ENCODE measurements around the gene MAST2. TPM values are rescaled to one million over a fixed set of nuclear protein-coding genes. Genes with fewer than 3 reads are reported as not detected.

MAST2 gene
- total RNA-seq, 4 donors from 2014 or later = 31.1 to 76.9 (median 73.4) TPM

DNA sequence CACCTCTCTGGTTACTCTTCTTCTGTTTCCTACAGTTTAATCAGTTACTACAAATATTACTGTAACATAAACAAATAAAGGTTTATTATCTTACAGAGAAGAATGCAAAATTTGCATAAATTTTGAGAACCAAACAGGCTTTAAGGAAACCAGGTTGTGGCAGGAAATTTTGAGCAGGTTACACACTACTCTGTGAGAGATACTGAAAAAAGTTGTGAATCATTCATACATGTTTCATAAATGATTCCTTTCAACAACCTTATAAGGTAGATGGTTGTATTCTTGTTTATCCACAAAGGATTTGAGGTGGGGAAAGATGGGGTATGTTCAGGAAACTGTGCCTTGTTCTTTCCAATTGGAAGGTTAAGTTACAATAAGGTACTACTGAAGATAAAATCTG lies 58.6 kb downstream of the MAST2 start:
- no peak for ATAC-seq
- TF ChIP-seq POLR2AphosphoS5 (IDR thresholded peaks at IDR 0.05) (no peak), EP300 (IDR thresholded peaks at IDR 0.05) (no peak), POLR2A (IDR thresholded peaks at IDR 0.05) (no peak)
- TF ChIP-seq, protein P1, sequence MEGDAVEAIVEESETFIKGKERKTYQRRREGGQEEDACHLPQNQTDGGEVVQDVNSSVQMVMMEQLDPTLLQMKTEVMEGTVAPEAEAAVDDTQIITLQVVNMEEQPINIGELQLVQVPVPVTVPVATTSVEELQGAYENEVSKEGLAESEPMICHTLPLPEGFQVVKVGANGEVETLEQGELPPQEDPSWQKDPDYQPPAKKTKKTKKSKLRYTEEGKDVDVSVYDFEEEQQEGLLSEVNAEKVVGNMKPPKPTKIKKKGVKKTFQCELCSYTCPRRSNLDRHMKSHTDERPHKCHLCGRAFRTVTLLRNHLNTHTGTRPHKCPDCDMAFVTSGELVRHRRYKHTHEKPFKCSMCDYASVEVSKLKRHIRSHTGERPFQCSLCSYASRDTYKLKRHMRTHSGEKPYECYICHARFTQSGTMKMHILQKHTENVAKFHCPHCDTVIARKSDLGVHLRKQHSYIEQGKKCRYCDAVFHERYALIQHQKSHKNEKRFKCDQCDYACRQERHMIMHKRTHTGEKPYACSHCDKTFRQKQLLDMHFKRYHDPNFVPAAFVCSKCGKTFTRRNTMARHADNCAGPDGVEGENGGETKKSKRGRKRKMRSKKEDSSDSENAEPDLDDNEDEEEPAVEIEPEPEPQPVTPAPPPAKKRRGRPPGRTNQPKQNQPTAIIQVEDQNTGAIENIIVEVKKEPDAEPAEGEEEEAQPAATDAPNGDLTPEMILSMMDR (IDR thresholded peaks at IDR 0.05) = no peak
- Histone ChIP-seq H3K36me3 (no peaks in the 10 kb centered on the region), H3K9me3 (no peaks in the 10 kb centered on the region), H3K27me3 (no peaks in the 10 kb centered on the region), H3K4me3 (no peak overlapping the region), H3K4me1 (peaks cover 0 to 25% (median 11%) of the 10 kb centered on the region in 3 donors), H3K27ac (no peak overlapping the region)

DNA sequence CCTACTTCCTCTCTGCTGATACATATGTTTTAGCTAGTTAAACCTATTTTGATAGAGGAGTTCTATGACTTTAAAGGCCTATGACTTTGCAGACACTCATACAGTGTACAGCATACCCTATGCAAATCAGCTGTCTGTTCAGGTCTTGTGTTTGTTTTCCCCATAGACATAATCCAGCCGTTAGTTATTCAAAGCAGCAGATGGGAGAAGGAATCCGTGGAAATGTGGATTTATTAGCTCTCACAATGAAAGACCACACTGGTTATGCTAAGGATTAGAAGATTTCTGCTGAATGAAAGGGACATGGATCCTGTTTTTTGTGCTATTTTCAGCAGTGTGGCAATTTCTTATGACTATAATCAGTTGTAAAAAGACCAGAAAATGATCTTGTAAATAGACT lies 59.8 kb downstream of the MAST2 start:
- ATAC-seq = no peak
- H3K36me3 ChIP-seq = no peaks in the 10 kb centered on the region
- no peaks in the 10 kb centered on the region for H3K27me3 ChIP-seq
- peaks cover 0 to 26% (median 11%) of the 10 kb centered on the region in 3 donors for H3K4me1 ChIP-seq
- no peak overlapping the region for H3K27ac ChIP-seq
- WGBS, 2 donors (ENCODE audit: low coverage in 1 of 2) = 27 to 53% methylated on average over 2 of the region's 2 CpGs
- H3K9me3 ChIP-seq = no peaks in the 10 kb centered on the region
- no peak overlapping the region for H3K4me3 ChIP-seq
- TF ChIP-seq, protein P1 (IDR thresholded peaks at IDR 0.05) = no peak
- TF ChIP-seq POLR2A (IDR thresholded peaks at IDR 0.05) = no peak
- TF ChIP-seq EP300 (IDR thresholded peaks at IDR 0.05) = no peak
- TF ChIP-seq POLR2AphosphoS5 (IDR thresholded peaks at IDR 0.05) = no peak

DNA sequence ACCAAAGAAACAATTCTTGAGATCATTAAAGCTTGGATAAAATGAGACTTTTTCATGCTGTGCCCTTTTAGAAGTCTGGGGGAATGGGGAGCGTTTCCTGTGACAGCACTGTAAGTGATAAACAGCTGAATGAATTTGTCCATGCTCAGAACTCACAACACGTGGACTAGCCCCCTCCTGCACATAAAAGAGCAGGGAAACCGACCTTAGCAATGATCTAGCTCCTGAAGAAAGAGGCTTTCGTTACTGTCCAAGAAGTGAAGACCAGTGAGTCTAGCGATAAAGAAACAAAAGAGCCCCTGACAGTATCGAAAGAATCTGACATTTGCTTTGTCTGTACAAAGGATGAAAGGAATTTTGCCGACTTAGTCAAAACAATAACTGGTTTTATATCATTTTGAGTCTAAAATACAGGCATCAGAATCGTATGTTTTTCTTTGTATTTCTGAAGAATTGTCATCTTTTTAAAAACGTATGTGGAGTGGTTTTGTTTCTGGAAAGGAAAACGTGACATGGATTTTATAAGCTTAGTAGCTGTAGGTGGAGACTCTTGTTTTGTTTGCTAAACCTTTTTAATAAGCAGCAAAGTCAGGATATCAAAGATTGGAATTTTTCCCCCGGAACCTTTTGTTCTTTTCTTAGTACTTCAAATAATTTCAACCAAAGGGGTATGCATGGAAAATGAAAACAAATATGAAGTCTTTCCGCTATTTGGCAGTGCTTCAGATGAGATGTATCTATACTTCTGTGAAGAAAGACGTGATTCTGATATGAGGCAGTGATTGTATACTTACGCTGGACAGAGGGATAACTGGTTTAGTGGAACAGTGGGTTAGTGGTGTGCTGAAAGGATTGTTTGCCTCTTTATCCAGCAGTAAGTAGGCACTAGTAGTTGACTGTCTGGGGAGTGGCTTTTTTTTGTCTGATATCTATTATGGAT lies 61.0 kb downstream of the MAST2 start:
- H3K4me3 ChIP-seq = peak overlapping the region; percentile 39 to 49
- 8 to 24% methylated on average over 12 to 14 of the region's 14 CpGs for WGBS, 2 donors (ENCODE audit: low coverage in 1 of 2)
- H3K36me3 ChIP-seq = no peaks in the 10 kb centered on the region
- H3K4me1 ChIP-seq = peaks cover 0 to 28% (median 11%) of the 10 kb centered on the region in 3 donors
- H3K27me3 ChIP-seq = no peaks in the 10 kb centered on the region
- no peaks in the 10 kb centered on the region for H3K9me3 ChIP-seq
- ATAC-seq = no peak
- H3K27ac ChIP-seq = peak overlapping the region in 1 of 4 donors; percentile 19
- TF ChIP-seq, protein P1 (IDR thresholded peaks at IDR 0.05) = no peak
- no peak for TF ChIP-seq EP300 (IDR thresholded peaks at IDR 0.05)

DNA sequence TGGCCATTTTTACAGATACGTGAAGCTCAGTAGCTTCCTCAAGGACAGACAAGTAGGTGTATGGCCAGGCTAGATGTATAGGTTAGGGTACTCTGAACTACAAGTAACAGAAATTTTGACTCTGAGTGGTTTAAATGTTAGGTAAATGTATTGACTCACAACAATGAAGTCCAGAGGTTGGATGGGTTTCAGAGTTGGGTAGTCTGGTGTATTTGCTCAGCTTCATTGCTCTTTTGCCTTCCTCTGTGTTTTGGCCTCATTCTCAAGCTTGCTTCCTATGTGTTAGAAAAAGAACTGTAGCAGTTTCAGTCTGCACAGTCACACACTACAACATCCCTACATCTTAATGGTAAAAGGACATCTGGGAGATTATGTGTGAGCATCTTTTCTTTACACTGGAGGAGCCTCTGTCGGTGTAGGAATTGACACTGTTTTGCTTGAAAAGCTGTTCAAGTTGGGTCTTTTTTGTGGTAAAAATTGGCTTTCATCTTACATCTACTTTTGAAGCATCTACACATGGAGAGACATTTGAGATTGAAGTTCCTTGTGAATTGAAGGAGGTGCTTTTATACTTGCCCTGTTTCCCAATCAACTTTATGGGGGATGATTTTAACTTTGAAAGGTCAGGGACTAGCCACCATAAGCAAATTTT lies 64.4 kb downstream of the MAST2 start:
- Histone ChIP-seq H3K27me3 (no peaks in the 10 kb centered on the region), H3K36me3 (no peaks in the 10 kb centered on the region), H3K4me1 (peaks cover 0 to 28% (median 11%) of the 10 kb centered on the region in 3 donors), H3K4me3 (no peak overlapping the region), H3K9me3 (no peaks in the 10 kb centered on the region), H3K27ac (no peak overlapping the region)
- TF ChIP-seq, protein P1 (IDR thresholded peaks at IDR 0.05) = no peak
- no peak for TF ChIP-seq POLR2A (IDR thresholded peaks at IDR 0.05)
- no peak for TF ChIP-seq EP300 (IDR thresholded peaks at IDR 0.05)
- no peak for TF ChIP-seq POLR2AphosphoS5 (IDR thresholded peaks at IDR 0.05)
- WGBS, 2 donors (ENCODE audit: low coverage in 1 of 2) = 90 to 94% methylated on average over 2 of the region's 2 CpGs
- no peak for ATAC-seq
